Measurements from ENCODE around the gene CRB1.

GRCh38 chr1:197467881-197468280, 199.8 kb downstream of the CRB1 start:
- no peak for TF ChIP-seq CTCF (conservative IDR thresholded peaks at IDR 0.05 in 1 of 2, IDR thresholded peaks at IDR 0.05 in 1 of 2; ENCODE audit: extremely low read depth in 1 of 2, insufficient read depth in 1 of 2, low read depth in 1 of 2, low read length in 2 of 2)
- no peak for TF ChIP-seq EZH2 (IDR thresholded peaks at IDR 0.05; ENCODE audit: borderline replicate concordance, low read length)
